IMR-90 (cell line): ENCODE measurements around the gene TEAD2. TPM values are rescaled to one million over a fixed set of nuclear protein-coding genes. Genes with fewer than 3 reads are reported as not detected.

Experiments used
- ATAC-seq: fragments of 200-7000 bp; cut with Tn5 transposase; 2 replicates; pipeline ENCODE4 v1.9.1; 2020; ENCODE audit warnings: low read depth, mild to moderate bottlenecking, moderate library complexity
- BruUV-seq: library from RNA; stranded (reverse); fragments of 400-500 nt; replicated peaks from 2 replicates; lab custom pipeline; 2021; lab: Mats Ljungman, UMichigan
- CTCF ChIA-PET: fragments of 300-600 bp; formaldehyde crosslinking; extraction: SDS; loops from one replicate; lab custom pipeline; 2021; ENCODE audit warnings: antibody characterized with exemption; lab: Yijun Ruan, JAX
- POLR2A ChIA-PET: fragments of 300-600 bp; sonication (Branson Sonifier 250); formaldehyde crosslinking; loops from one replicate; lab custom pipeline; 2022; ENCODE audit warnings: antibody characterized with exemption; ENCODE audit not compliant: unreplicated experiment; lab: Charles Lee
- DNase-seq: peaks from one replicate; pipeline ENCODE4 v3.0.0; 2013
- H2AFZ ChIP-seq: replicated peaks from 2 replicates; pipeline ENCODE3; 2013; ENCODE audit warnings: low read length, mild to moderate bottlenecking; ENCODE audit not compliant: poor library complexity
- H2AK5ac ChIP-seq: 2 replicates; pipeline ENCODE4 v1.6.1; 2013; ENCODE audit warnings: low read depth, low read length, inconsistent platforms
- H2AK9ac ChIP-seq: replicated peaks from 2 replicates; pipeline ENCODE3; 2013; ENCODE audit warnings: mild to moderate bottlenecking, low read depth, low read length, moderate library complexity; ENCODE audit not compliant: poor library complexity
- H2BK120ac ChIP-seq: 2 replicates; pipeline ENCODE4 v1.6.1; 2013; ENCODE audit warnings: low read depth, low read length, inconsistent platforms
- H2BK15ac ChIP-seq: 3 replicates; pipeline ENCODE4 v1.6.1; 2013; ENCODE audit warnings: low read depth, low read length, inconsistent platforms
- H2BK20ac ChIP-seq: 2 replicates; pipeline ENCODE4 v1.6.1; 2013; ENCODE audit warnings: low read depth, mild to moderate bottlenecking, inconsistent platforms, low read length, moderate library complexity
- H2BK5ac ChIP-seq: 2 replicates; pipeline ENCODE4 v1.6.1; 2013; ENCODE audit warnings: mild to moderate bottlenecking, low read depth, low read length, inconsistent platforms; ENCODE audit not compliant: poor library complexity, severe bottlenecking
- H3K14ac ChIP-seq: replicated peaks from 2 replicates; pipeline ENCODE4 v1.6.1; 2013; ENCODE audit warnings: low read depth, low read length, inconsistent platforms
- H3K18ac ChIP-seq: 2 replicates; pipeline ENCODE4 v1.6.1; 2013; ENCODE audit warnings: low read depth, low read length, control low read depth
- H3K23ac ChIP-seq: 2 replicates; pipeline ENCODE4 v1.6.1; 2013; ENCODE audit warnings: low read depth, low read length, inconsistent platforms
- H3K27ac ChIP-seq: 2 replicates; pipeline ENCODE4 v1.5.1; 2013; ENCODE audit warnings: mild to moderate bottlenecking, control low read depth, low read length; ENCODE audit not compliant: insufficient read depth
- H3K27me3 ChIP-seq: 2 replicates; pipeline ENCODE4 v1.6.1; 2013; ENCODE audit warnings: low read length; ENCODE audit not compliant: control insufficient read depth, insufficient read depth
- H3K36me3 ChIP-seq: 2 replicates; pipeline ENCODE4 v1.6.1; 2013; ENCODE audit warnings: low read length, mixed read lengths; ENCODE audit not compliant: control insufficient read depth, insufficient read depth
- H3K4ac ChIP-seq: 2 replicates; pipeline ENCODE4 v1.6.1; 2013; ENCODE audit warnings: low read depth, low read length, inconsistent platforms
- H3K4me1 ChIP-seq: 2 replicates; pipeline ENCODE4 v1.6.1; 2013; ENCODE audit warnings: low read length, mixed read lengths; ENCODE audit not compliant: control insufficient read depth, insufficient read depth
- H3K4me2 ChIP-seq: 2 replicates; pipeline ENCODE4 v1.6.1; 2013; ENCODE audit warnings: low read depth, mild to moderate bottlenecking, control low read depth, low read length, moderate library complexity
- H3K4me3 ChIP-seq: 2 replicates; pipeline ENCODE4 v1.5.1; 2013; ENCODE audit warnings: low read depth, mild to moderate bottlenecking, control low read depth, low read length, moderate library complexity; ENCODE audit not compliant: insufficient read depth
- H3K56ac ChIP-seq: 2 replicates; pipeline ENCODE4 v1.6.1; 2013; ENCODE audit warnings: low read length, inconsistent platforms; ENCODE audit not compliant: insufficient read depth; ENCODE audit errors: extremely low read depth
- H3K79me1 ChIP-seq, 2 experiments: 2 replicates each; pipeline ENCODE4 v1.6.1; 2013; ENCODE audit warnings: low read length in 2 of 2, inconsistent platforms in 1 of 2, low read depth in 1 of 2
- H3K9ac ChIP-seq: 2 replicates; pipeline ENCODE4 v1.6.1; 2013; ENCODE audit warnings: low read depth, low read length, control low read depth
- H3K9me1 ChIP-seq: 2 replicates; pipeline ENCODE4 v1.6.1; 2013; ENCODE audit warnings: low read length, inconsistent platforms; ENCODE audit not compliant: insufficient read depth
- H3K9me3 ChIP-seq: 2 replicates; pipeline ENCODE4 v1.6.1; 2013; ENCODE audit warnings: low read length; ENCODE audit not compliant: control insufficient read depth, insufficient read depth
- H4K20me1 ChIP-seq: 2 replicates; pipeline ENCODE4 v1.6.1; 2013; ENCODE audit warnings: low read length, inconsistent platforms; ENCODE audit not compliant: insufficient read depth
- H4K5ac ChIP-seq: 2 replicates; pipeline ENCODE4 v1.6.1; 2013; ENCODE audit warnings: mild to moderate bottlenecking, low read depth, low read length, control low read depth
- H4K8ac ChIP-seq, 2 experiments: 2 replicates each; pipeline ENCODE4 v1.6.1; 2013; ENCODE audit warnings: low read depth in 2 of 2, low read length in 2 of 2, control low read depth in 1 of 2, inconsistent platforms in 1 of 2
- H4K91ac ChIP-seq: 2 replicates; pipeline ENCODE4 v1.6.1; 2013; ENCODE audit warnings: low read depth, low read length, inconsistent platforms; ENCODE audit not compliant: insufficient read depth
- CTCF ChIP-seq: conservative IDR thresholded peaks from 2 replicates; pipeline ENCODE4 v1.5.1; 2012; ENCODE audit warnings: mild to moderate bottlenecking, low read depth, low read length, improper control_type of control experiment
- WGBS, 2 experiments: methylation state at CpG; one replicate each; pipeline versions ENCODE4 v1.1.5 to v1.1.7; 2013; ENCODE audit warnings: missing lambda C conversion rate in 2 of 2; ENCODE audit not compliant: insufficient read length in 1 of 2; ENCODE audit errors: extremely low coverage in 2 of 2; 5-methylcytosine and 5-hydroxymethylcytosine counted together
- dilution Hi-C: fragments of 300-500 bp; cut with HindIII; formaldehyde crosslinking; loops from one replicate; pipeline ENCODE4 v1.14.3; 2018; ENCODE audit warnings: low sequenced_read_pairs; ENCODE audit not compliant: unreplicated experiment
- in situ Hi-C: fragments of 300-500 bp; cut with MboI; formaldehyde crosslinking; loops from 3 replicates; pipeline ENCODE4 v1.14.3; 2019; ENCODE audit warnings: low sequenced_read_pairs, inconsistent platforms, mixed read lengths
- intact Hi-C: fragments of 100-400 bp; cut with micrococcal nuclease; formaldehyde crosslinking; loops from 2 replicates; pipeline ENCODE4 v1.10.0; 2022
- polyA plus RNA-seq, 3 experiments: library from polyadenylated mRNA; depleted of rRNA; stranded (reverse); fragments of >200 nt; gene quantifications; 2 replicates each; pipeline ENCODE4 v1.2.3, GENCODE V29; 2012; ENCODE audit warnings: low replicate concordance in 1 of 3
- total RNA-seq: library from RNA; depleted of rRNA; stranded (reverse); fragments of >200 nt; gene quantifications from 2 replicates; pipeline ENCODE4 v1.2.3, GENCODE V29; 2012

The TEAD2 gene
- total and polyA plus RNA-seq, 2 of the 4 experiments (the other 2 are of a cell fraction), result 30.8 to 33.6 TPM

DNA sequence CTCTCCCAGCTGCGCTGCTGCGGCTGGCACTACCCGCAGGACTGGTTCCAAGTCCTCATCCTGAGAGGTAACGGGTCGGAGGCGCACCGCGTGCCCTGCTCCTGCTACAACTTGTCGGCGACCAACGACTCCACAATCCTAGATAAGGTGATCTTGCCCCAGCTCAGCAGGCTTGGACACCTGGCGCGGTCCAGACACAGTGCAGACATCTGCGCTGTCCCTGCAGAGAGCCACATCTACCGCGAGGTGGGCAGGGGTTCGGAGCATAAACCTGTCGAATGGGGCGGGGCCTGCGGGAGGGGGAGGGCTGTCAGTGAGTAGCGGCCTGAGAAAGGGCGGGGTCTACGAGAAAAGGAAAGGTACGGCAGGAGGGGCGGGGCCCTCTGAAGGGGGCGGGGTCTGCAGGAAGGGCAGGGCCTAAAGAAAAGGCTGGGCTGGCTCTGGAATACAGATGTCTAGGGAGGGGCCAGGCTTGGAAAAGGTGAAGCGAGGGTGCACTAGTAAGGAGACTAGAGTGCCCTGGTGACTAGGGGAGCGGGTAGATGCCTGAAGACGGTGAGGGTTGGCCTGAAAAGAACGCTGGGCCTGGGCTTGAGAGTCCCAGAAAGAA, 23.4 kb downstream of the TEAD2 start:
- Histone ChIP-seq H3K18ac (no peak overlapping the region), H3K9me1 (0 out of 2 replicates have a peak, but pooled peaks cover 3% of the 10 kb centered on the region), H2BK20ac (no peak overlapping the region), H3K4me1 (no peaks in the 10 kb centered on the region), H3K4me2 (no peak overlapping the region), H3K27ac (no peak overlapping the region), H3K14ac (no peak overlapping the region), H2AK9ac (peak overlapping the region; percentile 65), H2AK5ac (no peak overlapping the region), H3K27me3 (no peaks in the 10 kb centered on the region), H3K9me3 (no peaks in the 10 kb centered on the region), H3K4me3 (no peak overlapping the region), H3K56ac (no peak overlapping the region), H3K23ac (no peak overlapping the region), H2AFZ (peak overlapping the region; percentile 67), H3K9ac (no peak overlapping the region), H2BK120ac (no peak overlapping the region), H2BK15ac (no peak overlapping the region), H3K79me1 (peaks cover 0 to 2% of the 10 kb centered on the region in 2 experiments; a peak in 1 of 4 replicates), H4K5ac (no peak overlapping the region), H4K8ac (no peak overlapping the region), H4K20me1 (no peaks in the 10 kb centered on the region; the same call in 1 of the 2 replicates), H2BK5ac (no peak overlapping the region), H3K4ac (no peak overlapping the region), H3K36me3 (peaks cover 39% of the 10 kb centered on the region), H4K91ac (no peak overlapping the region)
- ATAC-seq (peak; percentile 28), DNase-seq (no peak)
- in situ Hi-C loops (no loop called here), dilution Hi-C loops (no loop called here), intact Hi-C loops (no loop called here)
- no peak for TF ChIP-seq CTCF
- ChIA-PET POLR2A (no interaction called here), CTCF (no interaction called here)
- no TSS peak for BruUV-seq
- WGBS, 2 experiments, result 50% methylated on average over 8 of the region's 30 CpGs; no CpG with 5 or more reads in 1 of the 2 experiments
